Vagina (tissue), 2 donors: Measurements from ENCODE around the gene SLC5A11. TPM values are rescaled to one million over a fixed set of nuclear protein-coding genes. Genes with fewer than 3 reads are reported as not detected.

Experiments used
- DNase-seq, 2 donors: peaks; one replicate each; pipeline ENCODE4 v3.0.0-alpha.2; 2017; ENCODE audit errors: extremely low spot score in 2 of 2
- H3K27ac ChIP-seq: fragments of 200-600 bp; sonication (generic); one replicate; pipeline ENCODE4 v1.5.1; 2019
- H3K27me3 ChIP-seq: fragments of 200-600 bp; sonication (generic); one replicate; pipeline ENCODE4 v1.5.1; 2019
- H3K36me3 ChIP-seq, 2 donors: fragments of 200-600 bp; sonication (generic); one replicate each; pipeline ENCODE4 v1.5.1; 2017 to 2019
- H3K4me1 ChIP-seq: fragments of 200-600 bp; sonication (generic); one replicate; pipeline ENCODE4 v1.5.1; 2019
- H3K4me3 ChIP-seq, 2 donors: fragments of 200-600 bp; sonication (generic); 1 replicate in 1 of 2; 2 replicates in 1 of 2; pipeline ENCODE4 v1.5.1; 2016 to 2019
- H3K9me3 ChIP-seq: fragments of 200-600 bp; sonication (generic); one replicate; pipeline ENCODE4 v1.5.1; 2019
- CTCF ChIP-seq, 3 experiments: fragments of 450-650 bp in 2 of 3; fragments of 200-600 bp in 1 of 3; sonication (generic) in 1 of 3; IDR thresholded peaks; one replicate each; pipeline ENCODE4 v1.5.1; 2017 to 2019; ENCODE audit warnings: antibody characterized with exemption in 3 of 3, mild to moderate bottlenecking in 2 of 3, moderate library complexity in 2 of 3
- POLR2A ChIP-seq, 2 donors: fragments of 450-650 bp; IDR thresholded peaks; one replicate each; pipeline ENCODE4 v1.6.1; 2017; ENCODE audit warnings: antibody characterized with exemption in 2 of 2, mild to moderate bottlenecking in 2 of 2, moderate library complexity in 2 of 2
- POLR2AphosphoS5 ChIP-seq, 2 donors: sonication (generic); formaldehyde crosslinking; IDR thresholded peaks; one replicate each; pipeline ENCODE4 v1.9.0; 2017; ENCODE audit warnings: antibody characterized with exemption in 2 of 2, mild to moderate bottlenecking in 2 of 2, low read depth in 1 of 2; ENCODE audit not compliant: insufficient read depth in 1 of 2
- intact Hi-C: fragments of 100-400 bp; cut with DNase I; formaldehyde crosslinking; loops from one replicate; pipeline ENCODE4 v1.15.1; 2023
- total RNA-seq: library from RNA; depleted of rRNA; stranded (reverse); fragments of >200 nt; gene quantifications from one replicate; pipeline ENCODE4 v1.2.3, GENCODE V29; 2016

The SLC5A11 gene
- total RNA-seq, 1 donor from 2014 or later = not detected

- Histone ChIP-seq H3K4me3 (no peak overlapping the region), H3K9me3 (no peaks in the 10 kb centered on the region), H3K4me1 (no peaks in the 10 kb centered on the region), H3K27ac (no peak overlapping the region), H3K27me3 (no peaks in the 10 kb centered on the region), H3K36me3 (peaks cover 0 to 79% of the 10 kb centered on the region in 2 donors)
- DNase-seq = no peak
- intact Hi-C loops = no loop called here
- TF ChIP-seq CTCF (IDR thresholded peaks at IDR 0.05) (no peak), POLR2A (IDR thresholded peaks at IDR 0.05) (no peak), POLR2AphosphoS5 (IDR thresholded peaks at IDR 0.05; ENCODE audit: insufficient read depth in 1 of 2, low read depth in 1 of 2) (no peak)
Measured at GRCh38 chr16:24944206-24944605, 98.4 kb downstream of the SLC5A11 start.

GRCh38 chr16:24946155-24946554 is 100.4 kb downstream of the SLC5A11 start:
- H3K36me3 ChIP-seq = peaks cover 0 to 72% of the 10 kb centered on the region in 2 donors
- H3K9me3 ChIP-seq = no peaks in the 10 kb centered on the region
- DNase-seq = no peak
- no peak overlapping the region for H3K27ac ChIP-seq
- H3K4me3 ChIP-seq = no peak overlapping the region
- H3K4me1 ChIP-seq = no peaks in the 10 kb centered on the region
- H3K27me3 ChIP-seq = no peaks in the 10 kb centered on the region
- intact Hi-C loops = no loop called here
- TF ChIP-seq POLR2A (IDR thresholded peaks at IDR 0.05) (no peak), POLR2AphosphoS5 (IDR thresholded peaks at IDR 0.05; ENCODE audit: insufficient read depth in 1 of 2, low read depth in 1 of 2) (no peak), CTCF (IDR thresholded peaks at IDR 0.05) (no peak)

- TF ChIP-seq POLR2AphosphoS5 (IDR thresholded peaks at IDR 0.05; ENCODE audit: insufficient read depth in 1 of 2, low read depth in 1 of 2) (no peak), POLR2A (IDR thresholded peaks at IDR 0.05) (no peak), CTCF (IDR thresholded peaks at IDR 0.05) (no peak)
- Histone ChIP-seq H3K36me3 (peaks cover 0 to 88% of the 10 kb centered on the region in 2 donors), H3K4me1 (no peaks in the 10 kb centered on the region), H3K4me3 (no peak overlapping the region), H3K9me3 (no peaks in the 10 kb centered on the region), H3K27ac (no peak overlapping the region), H3K27me3 (no peaks in the 10 kb centered on the region)
- intact Hi-C loops = no loop called here
- no peak for DNase-seq
Measured at GRCh38 chr16:24950275-24950674, 104.5 kb downstream of the SLC5A11 start.

GRCh38 chr16:24953306-24953705 is 107.5 kb downstream of the SLC5A11 start:
- Histone ChIP-seq H3K4me3 (no peak overlapping the region), H3K36me3 (peaks cover 0 to 89% of the 10 kb centered on the region in 2 donors), H3K4me1 (no peaks in the 10 kb centered on the region), H3K27me3 (no peaks in the 10 kb centered on the region), H3K9me3 (no peaks in the 10 kb centered on the region), H3K27ac (no peak overlapping the region)
- TF ChIP-seq CTCF (IDR thresholded peaks at IDR 0.05) (no peak), POLR2AphosphoS5 (IDR thresholded peaks at IDR 0.05; ENCODE audit: insufficient read depth in 1 of 2, low read depth in 1 of 2) (no peak)
- DNase-seq = no peak
- intact Hi-C loops = no loop called here

GRCh38 chr16:24953721-24954120 is 108.0 kb downstream of the SLC5A11 start:
- H3K4me1 ChIP-seq = no peaks in the 10 kb centered on the region
- no peak overlapping the region for H3K4me3 ChIP-seq
- no peaks in the 10 kb centered on the region for H3K27me3 ChIP-seq
- intact Hi-C loops = no loop called here
- no peak for TF ChIP-seq CTCF (IDR thresholded peaks at IDR 0.05)
- TF ChIP-seq POLR2AphosphoS5 (IDR thresholded peaks at IDR 0.05; ENCODE audit: insufficient read depth in 1 of 2, low read depth in 1 of 2) = no peak
- no peak for TF ChIP-seq POLR2A (IDR thresholded peaks at IDR 0.05)
- H3K9me3 ChIP-seq = no peaks in the 10 kb centered on the region
- peaks cover 0 to 90% of the 10 kb centered on the region in 2 donors for H3K36me3 ChIP-seq
- DNase-seq = no peak
- no peak overlapping the region for H3K27ac ChIP-seq
